GM21360 (cell line): ENCODE measurements around the gene ALS2CL.

Source experiments
- ATAC-seq: cut with Tn5 transposase; IDR thresholded peaks from one replicate; pipeline ENCODE4 v1.9.1; 2021; ENCODE audit warnings: mild to moderate bottlenecking, moderate library complexity; ENCODE audit not compliant: unreplicated experiment

Gene ALS2CL

GRCh38 chr3:46680298-46680826 is 13.1 kb downstream of the ALS2CL start:
- ATAC-seq: no peak

- no peak for ATAC-seq
Observed at GRCh38 chr3:46679681-46680080, 13.8 kb downstream of the ALS2CL start.

GRCh38 chr3:46678280-46678679 is 15.2 kb downstream of the ALS2CL start:
- no peak for ATAC-seq

DNA sequence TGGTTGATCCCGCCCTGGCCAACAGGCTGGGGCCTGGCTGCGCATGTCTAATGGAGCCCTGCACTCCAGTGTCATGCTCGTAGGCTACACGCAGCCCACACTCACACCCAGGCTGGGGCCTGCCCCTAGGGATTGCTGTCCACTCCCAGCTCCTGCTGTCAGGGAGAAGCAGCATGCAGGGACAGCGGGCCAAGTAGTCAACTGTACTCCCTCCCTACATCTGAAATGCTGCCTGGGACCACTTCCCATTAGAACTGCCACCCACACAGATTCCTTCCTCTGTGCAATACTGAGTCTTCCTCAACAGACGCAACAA is 16.1 kb downstream of the ALS2CL start:
- ATAC-seq: no peak

DNA sequence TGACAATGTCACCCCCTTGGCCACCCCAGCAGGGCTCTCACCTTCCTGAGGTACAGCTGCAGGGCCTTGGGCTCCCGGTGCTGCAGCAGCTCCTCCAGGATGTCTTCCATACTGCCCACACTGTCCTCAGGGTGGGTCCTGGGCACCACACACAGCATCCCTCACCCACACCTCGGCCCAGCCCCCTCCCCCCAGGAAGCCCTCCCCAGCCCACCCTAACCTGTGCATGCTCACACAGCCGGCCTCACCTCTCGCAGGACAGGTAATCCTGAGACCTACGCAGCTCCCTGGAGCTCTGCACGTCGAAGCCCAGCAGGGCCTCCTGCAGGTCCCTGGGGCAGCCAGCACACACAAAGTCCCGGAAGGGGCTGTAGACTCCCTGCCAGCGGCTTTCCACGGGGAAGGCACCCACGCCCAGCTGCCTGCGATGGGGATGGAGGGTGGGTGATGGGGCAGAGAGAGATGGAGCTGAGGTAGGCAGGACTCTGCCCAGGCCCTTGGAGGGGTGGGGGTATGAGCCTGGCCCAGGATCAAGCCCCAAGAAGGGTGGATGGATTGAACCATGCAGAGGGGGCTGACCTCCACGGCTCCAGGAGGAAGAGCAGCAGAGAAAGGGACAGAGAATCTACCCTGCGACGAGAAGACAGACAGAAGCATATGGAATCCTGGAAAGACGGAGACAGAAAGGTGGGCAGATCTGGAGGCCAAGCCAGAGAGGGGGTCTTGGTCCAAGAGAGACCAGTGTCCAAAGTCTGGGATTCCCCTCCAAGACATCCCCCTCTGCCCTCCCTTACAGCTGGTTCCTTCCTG is 16.7 kb downstream of the ALS2CL start:
- ATAC-seq: no peak

DNA sequence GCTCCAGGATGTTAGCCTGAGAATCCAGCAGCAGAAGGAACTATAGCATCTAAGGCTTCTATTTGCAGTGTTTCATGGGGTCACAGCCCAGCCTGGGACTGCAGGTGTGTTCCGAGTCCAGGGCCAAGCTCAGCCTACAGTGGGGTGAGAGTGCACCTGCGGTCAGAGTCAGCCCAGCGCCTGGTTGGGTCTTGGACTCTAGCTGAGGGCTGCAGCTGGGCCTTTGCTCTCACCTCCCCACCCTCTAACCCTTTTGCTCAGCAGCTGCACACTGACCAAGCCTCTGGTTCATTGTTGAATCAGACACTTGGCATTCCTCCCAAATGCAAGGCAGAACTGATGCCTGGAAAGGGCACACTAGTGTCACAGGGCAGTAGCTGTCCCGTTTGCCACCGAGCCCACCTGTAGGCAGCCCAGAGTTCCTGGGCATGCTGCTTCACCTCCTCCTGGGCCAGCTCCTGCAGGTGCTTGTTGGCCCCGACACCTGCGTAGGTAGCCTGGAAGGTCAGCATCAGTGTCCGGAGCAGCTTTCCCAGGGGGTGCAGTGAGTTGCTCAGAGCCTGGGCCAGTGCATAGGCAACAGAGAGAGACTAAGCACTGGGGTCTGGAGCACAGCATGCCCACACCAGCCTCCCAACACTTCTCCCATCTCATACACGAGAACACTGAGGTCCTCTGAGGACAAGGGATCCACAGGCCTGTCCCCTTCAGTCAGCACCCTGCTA is 17.5 kb downstream of the ALS2CL start:
- no peak for ATAC-seq

DNA sequence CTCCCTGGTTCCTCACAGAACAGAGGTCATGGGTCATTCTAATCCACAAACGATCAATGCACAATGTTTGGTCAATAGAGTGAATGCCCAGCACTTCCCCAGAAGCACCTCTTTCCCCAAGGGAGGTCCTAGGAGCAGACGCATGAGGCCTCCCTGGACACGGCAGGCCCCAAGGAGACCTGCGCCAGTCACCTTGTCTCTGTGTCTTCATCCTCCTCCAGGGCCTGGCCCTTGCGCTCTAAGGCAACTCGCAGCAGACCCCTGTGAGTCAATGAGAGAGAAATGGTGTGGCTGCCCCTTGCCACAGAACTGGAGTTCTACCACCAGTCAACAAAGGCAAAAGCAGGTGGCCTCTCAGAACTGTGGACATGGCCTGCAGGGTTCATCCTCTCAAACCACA is 18.1 kb downstream of the ALS2CL start:
- no peak for ATAC-seq

GRCh38 chr3:46674031-46674845 is 19.2 kb downstream of the ALS2CL start:
- ATAC-seq: no peak

DNA sequence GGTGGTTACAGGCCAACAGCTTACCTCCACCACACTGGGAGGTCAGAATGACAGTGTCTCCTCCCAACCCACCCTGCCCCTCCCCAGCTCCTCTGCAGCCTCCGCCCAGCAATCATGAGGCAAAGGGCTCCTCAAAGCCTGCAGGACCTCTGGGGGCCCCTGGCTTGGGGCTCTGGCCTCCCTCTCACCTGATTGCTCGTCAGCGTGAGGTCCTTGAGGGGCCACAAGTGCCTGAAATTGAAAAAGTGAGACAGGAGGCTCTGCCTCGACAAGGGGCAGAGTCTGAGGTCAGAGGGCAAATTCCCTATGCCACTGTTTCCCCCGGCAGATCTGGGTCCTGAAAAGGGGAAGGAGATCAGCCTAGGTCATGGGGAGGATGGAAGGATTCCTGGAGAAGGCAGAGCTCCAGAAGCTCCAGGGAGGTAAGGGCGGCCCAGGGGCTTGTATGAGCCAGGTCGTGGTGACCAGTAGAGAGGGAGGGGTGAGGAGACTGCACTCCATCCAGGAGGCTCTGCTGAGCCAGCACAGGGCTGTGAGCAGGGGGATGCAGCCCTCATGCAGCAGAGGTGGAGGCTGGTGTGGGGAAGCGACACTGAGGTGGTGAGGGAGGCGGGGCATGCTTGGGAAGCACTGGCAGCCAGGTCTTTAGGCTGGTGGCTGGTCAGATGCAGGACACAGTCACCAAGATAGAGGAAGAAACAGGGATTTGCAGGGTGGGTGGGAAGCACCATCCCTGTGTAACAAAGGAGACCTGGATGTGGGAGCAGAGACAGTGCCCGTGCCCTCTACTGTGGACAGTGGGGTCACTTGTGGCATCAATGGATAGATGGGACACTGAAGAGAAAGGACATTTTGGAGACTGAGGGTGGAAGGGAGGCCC is 20.1 kb downstream of the ALS2CL start:
- ATAC-seq: no peak

- no peak for ATAC-seq
Observed at GRCh38 chr3:46672349-46672695, 21.2 kb downstream of the ALS2CL start.

GRCh38 chr3:46671541-46672348 is 21.7 kb downstream of the ALS2CL start:
- ATAC-seq: no peak

DNA sequence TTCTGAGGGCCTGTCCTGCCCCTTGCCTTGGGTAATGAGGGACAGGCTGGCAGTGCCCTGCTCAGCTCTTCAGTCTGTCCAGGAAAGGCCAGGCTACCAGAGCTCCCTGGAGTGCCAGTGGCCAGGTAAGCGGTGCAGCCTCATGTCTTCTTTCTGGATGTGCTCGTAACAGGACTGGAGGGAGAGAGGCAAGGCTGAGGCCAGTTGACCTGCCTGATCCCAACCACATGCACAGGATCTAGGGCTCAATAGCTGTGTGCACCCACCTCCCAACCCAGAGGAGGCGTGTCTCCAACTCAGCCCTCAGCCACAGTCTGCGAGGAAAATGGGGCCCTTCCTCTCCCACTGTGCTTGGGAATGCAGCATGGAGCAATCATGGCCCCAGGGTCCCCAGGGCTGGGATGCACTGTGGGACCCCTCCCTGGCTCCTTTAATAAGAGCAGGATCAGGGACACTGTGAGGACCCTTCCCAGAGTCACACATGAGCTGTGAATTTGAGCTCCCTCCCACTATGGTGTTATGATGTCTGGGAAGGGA is 22.5 kb downstream of the ALS2CL start:
- ATAC-seq: no peak

DNA sequence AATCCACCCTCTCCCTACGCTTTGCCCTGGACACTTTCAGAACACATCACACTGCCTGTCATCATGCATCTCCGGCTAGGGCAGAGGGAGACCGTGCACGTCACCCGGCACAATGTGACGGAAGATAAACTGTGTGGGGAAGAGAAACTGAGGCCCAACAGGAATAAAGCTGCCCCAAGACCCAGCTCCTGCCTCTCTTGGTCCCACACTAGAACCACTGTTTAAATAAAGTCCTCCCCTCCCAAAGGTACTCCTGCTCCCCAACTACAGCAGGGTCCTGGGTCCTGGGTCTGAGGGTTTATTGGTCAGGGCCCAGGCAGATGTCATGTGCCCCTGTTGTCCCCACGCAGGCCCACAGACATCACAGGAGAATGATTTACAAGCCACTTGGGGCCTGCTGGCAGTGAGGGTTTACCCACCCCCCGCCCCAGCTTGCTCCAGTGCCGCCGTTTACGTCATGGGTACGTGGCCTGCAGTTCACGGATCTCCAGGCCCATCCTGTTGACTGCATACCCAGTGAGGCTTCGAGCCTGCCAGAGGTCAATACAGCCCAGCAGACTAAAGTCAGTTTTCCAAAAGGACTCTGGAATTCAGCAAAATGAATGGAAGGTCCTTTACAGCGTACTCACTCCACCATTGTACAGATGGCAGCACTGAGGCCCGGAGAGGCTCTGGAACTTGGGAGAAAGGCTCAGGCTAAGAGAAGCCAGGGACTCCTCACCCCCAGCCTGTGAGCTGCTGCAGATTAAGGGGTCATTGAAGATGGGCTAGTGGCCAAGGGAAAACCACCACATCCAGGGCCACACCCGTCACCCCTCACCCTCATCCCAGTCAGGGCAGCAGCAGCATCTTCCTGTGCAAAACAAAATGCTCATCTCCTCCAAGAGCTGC is 23.2 kb downstream of the ALS2CL start:
- ATAC-seq: no peak

DNA sequence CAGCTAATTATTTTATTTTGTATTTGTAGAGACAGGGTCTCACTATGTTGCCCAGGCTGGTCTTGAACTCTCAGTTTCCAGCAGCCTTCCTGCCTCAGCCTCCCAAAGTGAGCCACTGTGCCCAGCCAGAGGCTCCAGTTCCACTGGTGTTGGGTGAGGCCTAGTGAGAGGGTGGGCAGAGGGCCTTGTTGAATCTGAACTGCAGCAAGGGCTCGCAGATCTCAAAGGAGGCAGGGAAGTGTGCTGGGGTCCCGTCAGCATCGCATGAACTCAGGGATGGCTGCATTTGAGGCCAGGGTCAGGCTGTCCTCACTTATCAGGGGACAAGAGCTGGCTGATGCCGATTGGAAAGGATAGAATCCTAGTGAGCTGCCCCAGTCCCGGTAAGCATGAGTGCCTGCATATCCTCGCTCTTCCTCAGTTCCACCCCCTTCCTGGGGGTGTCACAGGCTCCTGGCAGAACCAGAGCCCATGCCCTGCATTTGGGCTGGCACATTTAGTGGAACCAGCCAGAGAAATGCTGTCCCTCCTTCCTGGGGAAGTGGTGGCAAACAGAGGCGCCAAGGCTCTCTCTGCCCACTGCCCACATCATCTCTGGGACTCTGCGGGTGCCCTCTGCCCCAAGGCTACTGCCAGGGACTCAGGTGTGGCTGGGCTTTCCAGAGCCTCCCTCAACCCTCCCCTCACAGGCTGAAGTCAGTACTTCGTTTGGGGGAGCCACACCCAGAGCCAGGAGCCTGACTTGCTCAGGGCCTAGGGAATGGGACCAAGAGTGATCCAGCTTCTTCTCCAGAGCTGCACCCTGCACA is 24.1 kb downstream of the ALS2CL start:
- no peak for ATAC-seq

- no peak for ATAC-seq
Observed at GRCh38 chr3:46668591-46668990, 24.9 kb downstream of the ALS2CL start.

GRCh38 chr3:46668116-46668515 is 25.4 kb downstream of the ALS2CL start:
- no peak for ATAC-seq

GRCh38 chr3:46667657-46668056 is 25.8 kb downstream of the ALS2CL start:
- ATAC-seq: no peak
